Left ventricle myocardium inferior (tissue), 1 donor: ENCODE results near the gene CCP110. TPM values are rescaled to one million over a fixed set of nuclear protein-coding genes. Genes with fewer than 3 reads are reported as not detected.
A peak's percentile ranks its signal among the peaks of the same experiment; 100 is the strongest.

ENCODE experiments used
- DNase-seq: peaks from one replicate; pipeline ENCODE4 v3.0.0-alpha.2; 2020
- H3K27ac ChIP-seq: fragments of 200-600 bp; replicated peaks from 2 replicates; pipeline ENCODE4 v1.8.0; 2021
- H3K27me3 ChIP-seq: fragments of 200-600 bp; 2 replicates; pipeline ENCODE4 v1.8.0; 2021; ENCODE audit warnings: low read depth
- H3K36me3 ChIP-seq: fragments of 200-600 bp; 2 replicates; pipeline ENCODE4 v1.8.0; 2021
- H3K4me1 ChIP-seq: fragments of 200-600 bp; 2 replicates; pipeline ENCODE4 v1.8.0; 2021
- H3K4me3 ChIP-seq: fragments of 200-600 bp; 2 replicates; pipeline ENCODE4 v1.8.0; 2021; ENCODE audit warnings: mild to moderate bottlenecking, moderate library complexity
- H3K9me3 ChIP-seq: fragments of 200-600 bp; replicated peaks from 2 replicates; pipeline ENCODE4 v1.8.0; 2021
- CTCF ChIP-seq: fragments of 200-600 bp; IDR thresholded peaks from 2 replicates; pipeline ENCODE4 v1.8.0; 2021; ENCODE audit warnings: antibody characterized with exemption, mild to moderate bottlenecking, borderline replicate concordance
- intact Hi-C: fragments of 100-400 bp; cut with micrococcal nuclease; formaldehyde crosslinking; loops from one replicate; pipeline ENCODE4 v1.11.0; 2022
- total RNA-seq: library from RNA; stranded (reverse); fragmentation: NEBNext Ultra II Directional; extraction: Animal tissue kit (Norgen Biotek cat#: 25700); gene quantifications from one replicate; pipeline ENCODE4 v1.2.1, GENCODE V29; 2021
- donor health status: DM: no; HTN: yes; CAD: no; lungs with severe emphysema.

Gene CCP110
- total RNA-seq, 1 donor from 2014 or later: 8.4 TPM

DNA sequence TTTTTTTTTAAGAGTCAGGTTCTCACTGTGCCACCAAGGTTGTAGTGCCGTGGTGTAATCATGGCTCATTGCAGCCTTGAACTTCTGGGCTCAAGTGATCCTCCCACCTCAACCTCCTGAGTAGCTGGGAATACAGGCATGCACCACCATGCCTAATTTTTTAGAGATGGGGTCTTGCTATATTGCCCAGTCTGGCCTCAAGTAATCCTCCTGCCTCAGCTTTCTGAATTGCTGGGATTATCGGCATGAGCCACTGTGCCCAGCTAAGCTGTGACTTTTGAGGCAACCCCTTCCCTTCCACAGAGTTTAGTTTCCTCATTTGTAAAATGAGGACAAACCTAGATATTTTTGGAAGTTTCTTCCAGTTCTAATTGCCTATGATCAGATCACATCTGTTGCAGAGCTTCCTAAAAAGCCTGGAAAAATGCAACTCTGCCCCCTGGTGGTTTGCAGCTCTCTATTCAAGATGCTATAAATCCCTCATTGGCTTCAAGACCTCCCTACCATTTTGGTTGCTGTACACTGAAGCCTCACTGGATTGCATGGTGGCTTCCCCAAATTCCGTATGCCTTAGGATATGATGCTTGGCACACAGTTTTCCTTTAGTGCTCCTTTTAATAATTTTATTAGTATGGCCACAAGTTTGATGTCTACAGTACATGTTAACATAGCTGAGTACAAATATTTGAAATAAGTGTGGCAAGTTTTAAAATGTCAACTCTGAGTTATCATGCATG, 21.2 kb upstream of the CCP110 start:
- H3K36me3 ChIP-seq: peaks cover 59% of the 10 kb centered on the region

GRCh38 chr16:19503461-19504075, 20.2 kb upstream of the CCP110 start:
- no peak overlapping the region for H3K4me3 ChIP-seq
- H3K27me3 ChIP-seq: no peaks in the 10 kb centered on the region
- peaks cover 9% of the 10 kb centered on the region for H3K4me1 ChIP-seq
- no peak overlapping the region for H3K27ac ChIP-seq
- no peaks in the 10 kb centered on the region for H3K9me3 ChIP-seq
- DNase-seq: no peak
- no peak for TF ChIP-seq CTCF
- intact Hi-C loops: loop anchor here (10.0 kb wide), 1 partner anchor 419 kb away; no protein-coding TSS in a partner anchor
- peaks cover 69% of the 10 kb centered on the region for H3K36me3 ChIP-seq

More for the DNA sequence above, 21.2 kb upstream of the CCP110 start:
- TF ChIP-seq CTCF: peak; percentile 77
- Histone ChIP-seq H3K27ac (no peak overlapping the region), H3K27me3 (no peaks in the 10 kb centered on the region), H3K4me1 (peaks cover 9% of the 10 kb centered on the region), H3K9me3 (no peaks in the 10 kb centered on the region), H3K4me3 (no peak overlapping the region)
- DNase-seq: peak; percentile 36
- intact Hi-C loops: loop anchor here (10.0 kb wide), 1 partner anchor 418 kb away; no protein-coding TSS in a partner anchor

DNA sequence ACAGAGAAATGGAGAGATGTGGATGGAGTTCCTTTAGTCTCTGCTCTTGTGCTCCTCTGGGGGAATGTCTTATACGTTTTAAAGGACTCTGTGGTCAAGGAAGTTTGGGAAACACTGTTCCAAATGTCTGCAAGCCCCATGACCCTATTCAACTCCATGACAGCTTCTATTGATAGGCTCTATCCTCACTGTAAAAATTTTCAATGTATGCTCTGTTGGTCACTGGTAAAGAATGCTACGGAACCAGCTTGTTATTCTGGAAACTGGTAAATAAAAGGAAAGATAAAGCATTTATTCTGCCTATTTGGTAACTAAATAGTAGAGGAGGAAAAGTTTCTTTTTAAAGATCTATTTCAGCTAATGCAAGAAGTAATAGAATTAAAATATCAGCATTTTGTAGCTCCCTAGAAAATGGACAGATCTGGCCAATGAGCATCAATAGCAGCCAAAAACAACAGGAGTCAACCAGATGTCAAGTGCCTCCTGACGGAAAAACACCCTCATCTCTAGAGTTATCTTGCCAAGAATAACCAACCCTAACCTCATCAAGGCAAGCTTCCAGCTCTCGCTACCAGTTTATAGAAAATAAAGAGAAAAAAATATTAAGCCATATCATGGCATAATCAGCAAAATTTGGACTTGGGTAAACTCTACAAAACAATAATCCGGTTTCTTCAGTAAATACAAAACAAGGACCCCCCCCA, 18.0 kb upstream of the CCP110 start:
- no peaks in the 10 kb centered on the region for H3K9me3 ChIP-seq
- intact Hi-C loops: loop anchor here (10.0 kb wide), 1 partner anchor 421 kb away; no protein-coding TSS in a partner anchor
- peaks cover 81% of the 10 kb centered on the region for H3K36me3 ChIP-seq
- H3K4me3 ChIP-seq: no peak overlapping the region
- H3K27me3 ChIP-seq: no peaks in the 10 kb centered on the region
- no peak for TF ChIP-seq CTCF
- peaks cover 9% of the 10 kb centered on the region for H3K4me1 ChIP-seq
- peak overlapping the region; percentile 10 for H3K27ac ChIP-seq
- DNase-seq: no peak

- no peak for DNase-seq
- H3K9me3 ChIP-seq: no peaks in the 10 kb centered on the region
- TF ChIP-seq CTCF: no peak
- H3K4me1 ChIP-seq: peaks cover 9% of the 10 kb centered on the region
- H3K4me3 ChIP-seq: no peak overlapping the region
- no peaks in the 10 kb centered on the region for H3K27me3 ChIP-seq
- peaks cover 73% of the 10 kb centered on the region for H3K36me3 ChIP-seq
- H3K27ac ChIP-seq: no peak overlapping the region
- intact Hi-C loops: loop anchor here (10.0 kb wide), 1 partner anchor 422 kb away; no protein-coding TSS in a partner anchor
Observed at GRCh38 chr16:19506965-19507364, 16.8 kb upstream of the CCP110 start.

DNA sequence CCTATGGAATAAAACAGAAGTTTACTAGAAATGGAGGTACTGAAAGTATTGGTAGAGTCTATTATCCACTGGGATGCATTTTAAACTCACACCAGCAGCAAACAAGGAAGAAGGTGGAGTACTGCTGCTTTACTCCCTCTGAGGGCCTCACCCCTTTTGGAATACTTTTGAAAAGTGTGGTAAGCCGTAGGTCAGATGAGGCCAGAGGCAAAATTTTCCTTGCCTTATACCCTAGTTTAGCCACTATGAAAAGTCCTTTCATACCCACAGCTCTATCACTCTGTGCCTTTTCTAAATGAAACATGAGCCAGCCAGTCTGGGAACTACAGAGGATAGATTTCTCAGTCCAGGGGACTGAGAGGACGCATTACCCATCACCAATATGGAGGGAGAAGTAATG, 15.9 kb upstream of the CCP110 start:
- no peak for TF ChIP-seq CTCF
- H3K27me3 ChIP-seq: no peaks in the 10 kb centered on the region
- H3K4me3 ChIP-seq: no peak overlapping the region
- H3K4me1 ChIP-seq: peaks cover 9% of the 10 kb centered on the region
- H3K9me3 ChIP-seq: no peaks in the 10 kb centered on the region
- DNase-seq: no peak
- peaks cover 64% of the 10 kb centered on the region for H3K36me3 ChIP-seq
- intact Hi-C loops: loop anchor here (10.0 kb wide), 1 partner anchor 423 kb away; no protein-coding TSS in a partner anchor
- no peak overlapping the region for H3K27ac ChIP-seq
